ENCODE results near the gene ADAM23. TPM values are rescaled to one million over a fixed set of nuclear protein-coding genes. Genes with fewer than 3 reads are reported as not detected.

ADAM23 gene
- total and polyA plus RNA-seq, 2 experiments from 2014 or later: 1.8 to 4.4 TPM

GRCh38 chr2:206408323-206409320 lies 34.7 kb upstream of the ADAM23 start:
- Histone ChIP-seq H3K36me3 (ENCODE audit: low read depth) (no peaks in the 10 kb centered on the region), H3K4me2 (ENCODE audit: unreplicated experiment) (no peak overlapping the region), H3K27ac (no peak overlapping the region), H3K9ac (no peak overlapping the region), H2AFZ (no peak overlapping the region), H3K27me3 (replicated peaks; ENCODE audit: insufficient read depth) (no peaks in the 10 kb centered on the region), H3K9me2 (ENCODE audit: insufficient read depth) (no peaks in the 10 kb centered on the region), H3K4me3 (no peak overlapping the region), H3K4me1 (ENCODE audit: insufficient read depth) (no peaks in the 10 kb centered on the region), H4K20me1 (ENCODE audit: insufficient read depth) (no peaks in the 10 kb centered on the region), H3K9me3 (ENCODE audit: low read depth) (no peaks in the 10 kb centered on the region), H3K79me2 (ENCODE audit: insufficient read depth) (no peaks in the 10 kb centered on the region), H3F3A (ENCODE audit: insufficient read depth) (no peaks in the 10 kb centered on the region)
- in situ Hi-C loops (cut with MboI): no loop called here
- DNase-seq: no peak
- 48 to 51% methylated on average over 11 of the region's 11 CpGs for WGBS, 2 experiments (ENCODE audit: low coverage in 1 of 2, low lambda C conversion rate in 2 of 2, missing lambda C conversion rate in 2 of 2)
- no peak for TF ChIP-seq EZH2phosphoT487 (IDR thresholded peaks at IDR 0.05; ENCODE audit: insufficient read depth, low read depth)
- no peak for TF ChIP-seq EZH2 (IDR thresholded peaks at IDR 0.05; ENCODE audit: insufficient read depth, poor library complexity, severe bottlenecking)

- H3K4me1 ChIP-seq (ENCODE audit: insufficient read depth): no peaks in the 10 kb centered on the region
- no peak overlapping the region for H3K4me3 ChIP-seq
- H3K36me3 ChIP-seq (ENCODE audit: low read depth): no peaks in the 10 kb centered on the region
- DNase-seq: no peak
- no peaks in the 10 kb centered on the region for H3K79me2 ChIP-seq (ENCODE audit: insufficient read depth)
- 66 to 75% methylated on average over 15 to 26 of the region's 26 CpGs for WGBS, 2 experiments (ENCODE audit: low coverage in 1 of 2, low lambda C conversion rate in 2 of 2, missing lambda C conversion rate in 2 of 2)
- no peaks in the 10 kb centered on the region for H3K9me3 ChIP-seq (ENCODE audit: low read depth)
- H3K27ac ChIP-seq: no peak overlapping the region
- no peaks in the 10 kb centered on the region for H3K27me3 ChIP-seq (replicated peaks; ENCODE audit: insufficient read depth)
- H3K9ac ChIP-seq: no peak overlapping the region
- TF ChIP-seq EZH2 (IDR thresholded peaks at IDR 0.05; ENCODE audit: insufficient read depth, poor library complexity, severe bottlenecking) (no peak), EZH2phosphoT487 (IDR thresholded peaks at IDR 0.05; ENCODE audit: insufficient read depth, low read depth) (no peak)
- H4K20me1 ChIP-seq (ENCODE audit: insufficient read depth): no peaks in the 10 kb centered on the region
- no peaks in the 10 kb centered on the region for H3F3A ChIP-seq (ENCODE audit: insufficient read depth)
- H3K4me2 ChIP-seq (ENCODE audit: unreplicated experiment): no peak overlapping the region
- H3K9me2 ChIP-seq (ENCODE audit: insufficient read depth): no peaks in the 10 kb centered on the region
- no peak overlapping the region for H2AFZ ChIP-seq
- in situ Hi-C loops (cut with MboI): no loop called here
Observed at GRCh38 chr2:206410714-206411113, 32.6 kb upstream of the ADAM23 start.

GRCh38 chr2:206415618-206416243 lies 27.6 kb upstream of the ADAM23 start:
- H3K27ac ChIP-seq: no peak overlapping the region
- no peaks in the 10 kb centered on the region for H3K4me1 ChIP-seq (ENCODE audit: insufficient read depth)
- H2AFZ ChIP-seq: no peak overlapping the region
- no peaks in the 10 kb centered on the region for H3K9me2 ChIP-seq (ENCODE audit: insufficient read depth)
- in situ Hi-C loops (cut with MboI): no loop called here
- H3K4me2 ChIP-seq (ENCODE audit: unreplicated experiment): no peak overlapping the region
- WGBS, 2 experiments (ENCODE audit: low coverage in 1 of 2, low lambda C conversion rate in 2 of 2, missing lambda C conversion rate in 2 of 2): 48 to 59% methylated on average over 13 of the region's 13 CpGs
- no peaks in the 10 kb centered on the region for H3K27me3 ChIP-seq (replicated peaks; ENCODE audit: insufficient read depth)
- no peak overlapping the region for H3K9ac ChIP-seq
- H3F3A ChIP-seq (ENCODE audit: insufficient read depth): no peaks in the 10 kb centered on the region
- H4K20me1 ChIP-seq (ENCODE audit: insufficient read depth): no peaks in the 10 kb centered on the region
- H3K36me3 ChIP-seq (ENCODE audit: low read depth): no peaks in the 10 kb centered on the region
- H3K9me3 ChIP-seq (ENCODE audit: low read depth): no peaks in the 10 kb centered on the region
- no peak overlapping the region for H3K4me3 ChIP-seq
- H3K79me2 ChIP-seq (ENCODE audit: insufficient read depth): no peaks in the 10 kb centered on the region
- TF ChIP-seq EZH2phosphoT487 (IDR thresholded peaks at IDR 0.05; ENCODE audit: insufficient read depth, low read depth): no peak
- TF ChIP-seq EZH2 (IDR thresholded peaks at IDR 0.05; ENCODE audit: insufficient read depth, poor library complexity, severe bottlenecking): no peak
- DNase-seq: no peak

GRCh38 chr2:206418968-206419367 lies 24.4 kb upstream of the ADAM23 start:
- Histone ChIP-seq H3K27me3 (replicated peaks; ENCODE audit: insufficient read depth) (no peaks in the 10 kb centered on the region), H3K27ac (no peak overlapping the region), H3K4me3 (no peak overlapping the region), H3K79me2 (ENCODE audit: insufficient read depth) (no peaks in the 10 kb centered on the region), H3K4me2 (ENCODE audit: unreplicated experiment) (no peak overlapping the region), H3K9me2 (ENCODE audit: insufficient read depth) (no peaks in the 10 kb centered on the region), H3K4me1 (ENCODE audit: insufficient read depth) (no peaks in the 10 kb centered on the region), H4K20me1 (ENCODE audit: insufficient read depth) (no peaks in the 10 kb centered on the region), H3K9ac (no peak overlapping the region), H2AFZ (no peak overlapping the region), H3K36me3 (ENCODE audit: low read depth) (no peaks in the 10 kb centered on the region), H3F3A (ENCODE audit: insufficient read depth) (no peaks in the 10 kb centered on the region), H3K9me3 (ENCODE audit: low read depth) (no peaks in the 10 kb centered on the region)
- 2 to 7% methylated on average over 2 of the region's 2 CpGs for WGBS, 2 experiments (ENCODE audit: low coverage in 1 of 2, low lambda C conversion rate in 2 of 2, missing lambda C conversion rate in 2 of 2)
- TF ChIP-seq EZH2 (IDR thresholded peaks at IDR 0.05; ENCODE audit: insufficient read depth, poor library complexity, severe bottlenecking) (no peak), EZH2phosphoT487 (IDR thresholded peaks at IDR 0.05; ENCODE audit: insufficient read depth, low read depth) (no peak)
- in situ Hi-C loops (cut with MboI): no loop called here
- no peak for DNase-seq
